Mucosa of stomach (tissue), 1 donor: ENCODE measurements around the gene ECPAS.
"Not testable (repeated sequence)": the region's sequence is repeated elsewhere in the genome, so short reads cannot be mapped to it uniquely, and the experiment has no call there.

Experiments used
- H3K27me3 ChIP-seq: one replicate; pipeline ENCODE4 v1.7.0; 2013; ENCODE audit warnings: mild to moderate bottlenecking, low read length; ENCODE audit not compliant: control insufficient read depth, insufficient read depth
- H3K36me3 ChIP-seq: one replicate; pipeline ENCODE4 v1.7.0; 2013; ENCODE audit warnings: low read length; ENCODE audit not compliant: control insufficient read depth, insufficient read depth
- H3K4me1 ChIP-seq: one replicate; pipeline ENCODE4 v1.7.0; 2013; ENCODE audit warnings: mild to moderate bottlenecking, low read length; ENCODE audit not compliant: control insufficient read depth, insufficient read depth
- H3K4me3 ChIP-seq: one replicate; pipeline ENCODE4 v1.7.0; 2013; ENCODE audit warnings: low read length
- H3K9ac ChIP-seq: one replicate; pipeline ENCODE4 v1.7.0; 2013; ENCODE audit warnings: mild to moderate bottlenecking, low read length, moderate library complexity
- H3K9me3 ChIP-seq: one replicate; pipeline ENCODE4 v1.7.0; 2013; ENCODE audit warnings: mild to moderate bottlenecking, low read length, moderate library complexity; ENCODE audit not compliant: control insufficient read depth
- donor health status: Pancreatic carcinoma.

Gene ECPAS

GRCh38 chr9:111401486-111401885 is 82.7 kb downstream of the ECPAS start:
- not testable (repeated sequence) for H3K9me3 ChIP-seq, H3K4me1 ChIP-seq, H3K36me3 ChIP-seq

GRCh38 chr9:111400564-111400898 is 83.7 kb downstream of the ECPAS start:
- peaks cover 7% of the 10 kb centered on the region for H3K36me3 ChIP-seq
- H3K4me3 ChIP-seq: no peak overlapping the region
- H3K9ac ChIP-seq: no peak overlapping the region
- H3K27me3 ChIP-seq: no peaks in the 10 kb centered on the region
- no peaks in the 10 kb centered on the region for H3K4me1 ChIP-seq
- H3K9me3 ChIP-seq: no peaks in the 10 kb centered on the region

More at GRCh38 chr9:111401486-111401885, 82.7 kb downstream of the ECPAS start:
- H3K4me3 ChIP-seq, H3K27me3 ChIP-seq, H3K9ac ChIP-seq: not testable (repeated sequence)

GRCh38 chr9:111399772-111400563 is 84.2 kb downstream of the ECPAS start:
- no peaks in the 10 kb centered on the region for H3K4me1 ChIP-seq
- peaks cover 8% of the 10 kb centered on the region for H3K36me3 ChIP-seq
- H3K4me3 ChIP-seq: no peak overlapping the region
- H3K27me3 ChIP-seq: no peaks in the 10 kb centered on the region
- no peaks in the 10 kb centered on the region for H3K9me3 ChIP-seq
- H3K9ac ChIP-seq: no peak overlapping the region

- no peaks in the 10 kb centered on the region for H3K4me1 ChIP-seq
- no peaks in the 10 kb centered on the region for H3K9me3 ChIP-seq
- H3K9ac ChIP-seq: no peak overlapping the region
- H3K4me3 ChIP-seq: no peak overlapping the region
- H3K36me3 ChIP-seq: peaks cover 5% of the 10 kb centered on the region
- no peaks in the 10 kb centered on the region for H3K27me3 ChIP-seq
These were observed 84.9 kb downstream of the ECPAS start for GRCh38 chr9:111399211-111399739.

- Histone ChIP-seq H3K9ac (no peak overlapping the region), H3K27me3 (no peaks in the 10 kb centered on the region), H3K4me1 (no peaks in the 10 kb centered on the region), H3K36me3 (peaks cover 9% of the 10 kb centered on the region), H3K4me3 (no peak overlapping the region), H3K9me3 (no peaks in the 10 kb centered on the region)
These were observed 90.2 kb downstream of the ECPAS start for GRCh38 chr9:111393971-111394370.

GRCh38 chr9:111389406-111389805 is 94.8 kb downstream of the ECPAS start:
- H3K9ac ChIP-seq: no peak overlapping the region
- H3K36me3 ChIP-seq: peaks cover 10% of the 10 kb centered on the region
- no peaks in the 10 kb centered on the region for H3K4me1 ChIP-seq
- no peaks in the 10 kb centered on the region for H3K27me3 ChIP-seq
- no peaks in the 10 kb centered on the region for H3K9me3 ChIP-seq
- H3K4me3 ChIP-seq: no peak overlapping the region

- Histone ChIP-seq H3K4me3 (no peak overlapping the region), H3K36me3 (peaks cover 18% of the 10 kb centered on the region), H3K4me1 (no peaks in the 10 kb centered on the region), H3K9me3 (no peaks in the 10 kb centered on the region), H3K27me3 (no peaks in the 10 kb centered on the region), H3K9ac (no peak overlapping the region)
These were observed 97.8 kb downstream of the ECPAS start for GRCh38 chr9:111386386-111386785.

GRCh38 chr9:111381006-111381405 is 103.2 kb downstream of the ECPAS start:
- no peak overlapping the region for H3K9ac ChIP-seq
- no peaks in the 10 kb centered on the region for H3K4me1 ChIP-seq
- no peaks in the 10 kb centered on the region for H3K27me3 ChIP-seq
- peaks cover 10% of the 10 kb centered on the region for H3K36me3 ChIP-seq
- no peaks in the 10 kb centered on the region for H3K9me3 ChIP-seq
- no peak overlapping the region for H3K4me3 ChIP-seq

GRCh38 chr9:111375817-111376564 is 108.2 kb downstream of the ECPAS start:
- no peak overlapping the region for H3K9ac ChIP-seq
- H3K4me1 ChIP-seq: no peaks in the 10 kb centered on the region
- no peak overlapping the region for H3K4me3 ChIP-seq
- no peaks in the 10 kb centered on the region for H3K27me3 ChIP-seq
- H3K9me3 ChIP-seq: no peaks in the 10 kb centered on the region
- peaks cover 4% of the 10 kb centered on the region for H3K36me3 ChIP-seq

GRCh38 chr9:111375062-111375461 is 109.1 kb downstream of the ECPAS start:
- Histone ChIP-seq H3K9me3 (no peaks in the 10 kb centered on the region), H3K4me1 (no peaks in the 10 kb centered on the region), H3K4me3 (no peak overlapping the region), H3K9ac (no peak overlapping the region), H3K36me3 (peaks cover 10% of the 10 kb centered on the region), H3K27me3 (no peaks in the 10 kb centered on the region)

GRCh38 chr9:111372297-111372696 is 111.9 kb downstream of the ECPAS start:
- H3K9me3 ChIP-seq: no peaks in the 10 kb centered on the region
- H3K9ac ChIP-seq: no peak overlapping the region
- H3K36me3 ChIP-seq: peaks cover 10% of the 10 kb centered on the region
- no peaks in the 10 kb centered on the region for H3K4me1 ChIP-seq
- no peaks in the 10 kb centered on the region for H3K27me3 ChIP-seq
- H3K4me3 ChIP-seq: no peak overlapping the region

GRCh38 chr9:111366978-111367377 is 117.2 kb downstream of the ECPAS start:
- Histone ChIP-seq H3K4me1 (no peaks in the 10 kb centered on the region), H3K36me3 (peaks cover 10% of the 10 kb centered on the region), H3K4me3 (no peak overlapping the region), H3K9me3 (no peaks in the 10 kb centered on the region), H3K9ac (no peak overlapping the region), H3K27me3 (no peaks in the 10 kb centered on the region)
